Daoy (cell line): ENCODE data around the gene ALDH3A1. TPM values are rescaled to one million over a fixed set of nuclear protein-coding genes. Genes with fewer than 3 reads are reported as not detected.

Experiments
- DNase-seq: peaks from one replicate; pipeline ENCODE4 v3.0.0-alpha.2; 2015; ENCODE audit warnings: low read depth
- total RNA-seq: library from RNA; depleted of rRNA; stranded (reverse); fragments of >200 nt; shearing (Covaris generic); gene quantifications from 2 replicates; pipeline ENCODE4 v1.2.3, GENCODE V29; 2014

The ALDH3A1 gene
- total RNA-seq, 1 experiment from 2014 or later: not detected

GRCh38 chr17:19760746-19761145 is 12.6 kb upstream of the ALDH3A1 start:
- no peak for DNase-seq

GRCh38 chr17:19759568-19760549 is 11.8 kb upstream of the ALDH3A1 start:
- no peak for DNase-seq

GRCh38 chr17:19757536-19758180 is 9.6 kb upstream of the ALDH3A1 start:
- no peak for DNase-seq

GRCh38 chr17:19756546-19756945 is 8.4 kb upstream of the ALDH3A1 start:
- no peak for DNase-seq

- DNase-seq: no peak
Measured at GRCh38 chr17:19755821-19756510, 7.9 kb upstream of the ALDH3A1 start.

GRCh38 chr17:19755392-19755791 is 7.3 kb upstream of the ALDH3A1 start:
- no peak for DNase-seq

GRCh38 chr17:19753661-19754463 is 5.8 kb upstream of the ALDH3A1 start:
- peak; percentile 63 for DNase-seq

- DNase-seq: peak; percentile 96
Measured at GRCh38 chr17:19753051-19753509, 5.0 kb upstream of the ALDH3A1 start.

GRCh38 chr17:19752216-19753050 is 4.3 kb upstream of the ALDH3A1 start:
- DNase-seq: no peak

GRCh38 chr17:19750835-19751234 is 2.7 kb upstream of the ALDH3A1 start:
- peak; percentile 34 for DNase-seq

- no peak for DNase-seq
Measured at GRCh38 chr17:19750020-19750572, 2.0 kb upstream of the ALDH3A1 start.

GRCh38 chr17:19748807-19749193 is 702 bp upstream of the ALDH3A1 start:
- DNase-seq: no peak

GRCh38 chr17:19747159-19747719 is 859 bp downstream of the ALDH3A1 start:
- no peak for DNase-seq

- DNase-seq: no peak
Measured at GRCh38 chr17:19746517-19746916, 1.6 kb downstream of the ALDH3A1 start.

GRCh38 chr17:19744922-19745757 is 3.0 kb downstream of the ALDH3A1 start:
- peak; percentile 89 for DNase-seq

- no peak for DNase-seq
Measured at GRCh38 chr17:19744492-19744891, 3.6 kb downstream of the ALDH3A1 start.

- DNase-seq: no peak
Measured at GRCh38 chr17:19743101-19744100, 4.7 kb downstream of the ALDH3A1 start.

GRCh38 chr17:19742495-19742894 is 5.6 kb downstream of the ALDH3A1 start:
- no peak for DNase-seq
